Body of pancreas (tissue), 4 donors: ENCODE results near the gene EFNB1. TPM values are rescaled to one million over a fixed set of nuclear protein-coding genes. Genes with fewer than 3 reads are reported as not detected.

Experiments
- ATAC-seq: fragments of 150-250 bp; one replicate; pipeline ENCODE4 v1.9.1; 2016
- DNase-seq, 4 donors: peaks; one replicate each; pipeline ENCODE4 v3.0.0-alpha.2; 2019
- H3K27ac ChIP-seq, 4 donors: fragments of 200-600 bp; sonication (generic); 1 replicate in 3 of 4; 2 replicates in 1 of 4; pipeline versions ENCODE4 v1.5.1 to v1.6.1; 2016 to 2019; ENCODE audit warnings: mild to moderate bottlenecking in 1 of 4, mixed read lengths in 1 of 4, moderate library complexity in 1 of 4
- H3K27me3 ChIP-seq, 2 donors: fragments of 200-600 bp; sonication (generic); one replicate each; pipeline ENCODE4 v1.6.0; 2016; ENCODE audit warnings: mild to moderate bottlenecking in 1 of 2
- H3K36me3 ChIP-seq, 2 donors: fragments of 200-600 bp; sonication (generic); replicated peaks in 1 of 2; 2 replicates each; pipeline ENCODE4 v1.5.1; 2016; ENCODE audit warnings: low read depth in 2 of 2; ENCODE audit not compliant: insufficient read depth in 1 of 2
- H3K4me1 ChIP-seq: fragments of 200-600 bp; sonication (generic); one replicate; pipeline ENCODE4 v1.6.0; 2016
- H3K4me3 ChIP-seq, 2 donors: fragments of 200-600 bp; sonication (generic); 1 replicate in 1 of 2; 2 replicates in 1 of 2; pipeline ENCODE4 v1.5.1; 2016 to 2019
- H3K9me3 ChIP-seq, 3 donors: fragments of 200-600 bp; sonication (generic); 1 replicate in 2 of 3; 2 replicates in 1 of 3; pipeline ENCODE4 v1.5.1; 2016
- POLR2A ChIP-seq, 3 donors: fragments of 450-650 bp; IDR thresholded peaks; one replicate each; pipeline ENCODE4 v1.6.1; 2016; ENCODE audit warnings: antibody characterized with exemption in 3 of 3, mild to moderate bottlenecking in 2 of 3
- WGBS, 2 donors: methylation state at CpG; one replicate each; pipeline ENCODE4 v1.1.5; 2017; 5-methylcytosine and 5-hydroxymethylcytosine counted together
- intact Hi-C: fragments of 100-400 bp; cut with DNase I; formaldehyde crosslinking; loops from one replicate; pipeline ENCODE4 v1.15.1; 2023
- total RNA-seq, 2 donors: library from RNA; depleted of rRNA; stranded (reverse); fragments of >200 nt; gene quantifications; one replicate each; pipeline ENCODE4 v1.1.0, GENCODE V29; 2016
- TF ChIP-seq, protein P1 (sequence below), 7 experiments: fragments of 450-650 bp in 4 of 7; fragments of 200-600 bp in 3 of 7; sonication (generic) in 3 of 7; IDR thresholded peaks; one replicate each; pipeline ENCODE4 v1.5.1; 2016 to 2019; ENCODE audit warnings: antibody characterized with exemption in 7 of 7

Gene EFNB1
- total RNA-seq, 2 donors from 2014 or later: 10.9 to 12.5 TPM

GRCh38 chrX:68848189-68848940 lies 19.5 kb downstream of the EFNB1 start:
- no peak for DNase-seq
- intact Hi-C loops: no loop called here
- H3K27me3 ChIP-seq: no peaks in the 10 kb centered on the region
- ATAC-seq: no peak
- peaks cover 1% of the 10 kb centered on the region for H3K4me1 ChIP-seq
- H3K27ac ChIP-seq: no peak overlapping the region
- 77 to 90% methylated on average over 5 to 7 of the region's 8 CpGs for WGBS, 2 donors
- H3K36me3 ChIP-seq: no peaks in the 10 kb centered on the region
- H3K9me3 ChIP-seq: no peaks in the 10 kb centered on the region
- no peak overlapping the region for H3K4me3 ChIP-seq
- TF ChIP-seq POLR2A (IDR thresholded peaks at IDR 0.05): no peak
- TF ChIP-seq, protein P1, sequence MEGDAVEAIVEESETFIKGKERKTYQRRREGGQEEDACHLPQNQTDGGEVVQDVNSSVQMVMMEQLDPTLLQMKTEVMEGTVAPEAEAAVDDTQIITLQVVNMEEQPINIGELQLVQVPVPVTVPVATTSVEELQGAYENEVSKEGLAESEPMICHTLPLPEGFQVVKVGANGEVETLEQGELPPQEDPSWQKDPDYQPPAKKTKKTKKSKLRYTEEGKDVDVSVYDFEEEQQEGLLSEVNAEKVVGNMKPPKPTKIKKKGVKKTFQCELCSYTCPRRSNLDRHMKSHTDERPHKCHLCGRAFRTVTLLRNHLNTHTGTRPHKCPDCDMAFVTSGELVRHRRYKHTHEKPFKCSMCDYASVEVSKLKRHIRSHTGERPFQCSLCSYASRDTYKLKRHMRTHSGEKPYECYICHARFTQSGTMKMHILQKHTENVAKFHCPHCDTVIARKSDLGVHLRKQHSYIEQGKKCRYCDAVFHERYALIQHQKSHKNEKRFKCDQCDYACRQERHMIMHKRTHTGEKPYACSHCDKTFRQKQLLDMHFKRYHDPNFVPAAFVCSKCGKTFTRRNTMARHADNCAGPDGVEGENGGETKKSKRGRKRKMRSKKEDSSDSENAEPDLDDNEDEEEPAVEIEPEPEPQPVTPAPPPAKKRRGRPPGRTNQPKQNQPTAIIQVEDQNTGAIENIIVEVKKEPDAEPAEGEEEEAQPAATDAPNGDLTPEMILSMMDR (IDR thresholded peaks at IDR 0.05): no peak

GRCh38 chrX:68851082-68851481 lies 22.3 kb downstream of the EFNB1 start:
- TF ChIP-seq, protein P1 (IDR thresholded peaks at IDR 0.05): no peak
- no peak for TF ChIP-seq POLR2A (IDR thresholded peaks at IDR 0.05)
- Histone ChIP-seq H3K9me3 (no peaks in the 10 kb centered on the region), H3K4me3 (no peak overlapping the region), H3K27me3 (no peaks in the 10 kb centered on the region), H3K4me1 (no peaks in the 10 kb centered on the region), H3K36me3 (no peaks in the 10 kb centered on the region), H3K27ac (no peak overlapping the region)
- 46 to 87% methylated on average over 3 of the region's 8 CpGs for WGBS, 2 donors
- ATAC-seq (no peak), DNase-seq (no peak)
- intact Hi-C loops: no loop called here

- Histone ChIP-seq H3K9me3 (no peaks in the 10 kb centered on the region), H3K27ac (no peak overlapping the region), H3K36me3 (no peaks in the 10 kb centered on the region), H3K4me3 (no peak overlapping the region), H3K27me3 (no peaks in the 10 kb centered on the region), H3K4me1 (no peaks in the 10 kb centered on the region)
- no peak for DNase-seq
- TF ChIP-seq, protein P1 (IDR thresholded peaks at IDR 0.05): no peak
- no peak for TF ChIP-seq POLR2A (IDR thresholded peaks at IDR 0.05)
- ATAC-seq: no peak
- 67% methylated on average over 3 of the region's 3 CpGs; no CpG with 5 or more reads in 1 of the 2 donors for WGBS, 2 donors
- intact Hi-C loops: no loop called here
Observed at GRCh38 chrX:68852046-68852445, 23.2 kb downstream of the EFNB1 start.

GRCh38 chrX:68853665-68854251 lies 24.9 kb downstream of the EFNB1 start:
- Histone ChIP-seq H3K36me3 (no peaks in the 10 kb centered on the region), H3K9me3 (no peaks in the 10 kb centered on the region), H3K4me1 (no peaks in the 10 kb centered on the region), H3K4me3 (no peak overlapping the region), H3K27ac (no peak overlapping the region), H3K27me3 (no peaks in the 10 kb centered on the region)
- intact Hi-C loops: no loop called here
- ATAC-seq: no peak
- DNase-seq: no peak
- 53 to 59% methylated on average over 4 of the region's 4 CpGs for WGBS, 2 donors
- no peak for TF ChIP-seq POLR2A (IDR thresholded peaks at IDR 0.05)
- TF ChIP-seq, protein P1 (IDR thresholded peaks at IDR 0.05): no peak
